Peyer's patch (tissue), 4 donors: ENCODE results near the gene TNRC6A. TPM values are rescaled to one million over a fixed set of nuclear protein-coding genes. Genes with fewer than 3 reads are reported as not detected.

Source experiments
- DNase-seq, 3 donors: peaks; one replicate each; pipeline ENCODE4 v3.0.0-alpha.2; 2017 to 2019
- H3K27ac ChIP-seq, 4 donors: fragments of 200-600 bp; sonication (generic); one replicate each; pipeline ENCODE4 v1.5.1; 2016 to 2019
- H3K27me3 ChIP-seq, 2 donors: fragments of 200-600 bp; sonication (generic); one replicate each; pipeline ENCODE4 v1.5.1; 2019
- H3K36me3 ChIP-seq, 3 donors: fragments of 200-600 bp; sonication (generic); one replicate each; pipeline ENCODE4 v1.5.1; 2016 to 2019
- H3K4me1 ChIP-seq, 4 donors: fragments of 200-600 bp; sonication (generic); one replicate each; pipeline ENCODE4 v1.5.1; 2016 to 2019
- H3K4me3 ChIP-seq, 4 donors: fragments of 200-600 bp; sonication (generic); 1 replicate in 3 of 4; 2 replicates in 1 of 4; pipeline ENCODE4 v1.5.1; 2016 to 2019; ENCODE audit warnings: mild to moderate bottlenecking in 1 of 4
- H3K9me3 ChIP-seq, 4 donors: fragments of 200-600 bp; sonication (generic); one replicate each; pipeline ENCODE4 v1.5.1; 2016 to 2019; ENCODE audit warnings: mild to moderate bottlenecking in 1 of 4
- CTCF ChIP-seq, 6 experiments: fragments of 450-650 bp in 4 of 6; fragments of 200-600 bp in 2 of 6; sonication (generic) in 1 of 6; IDR thresholded peaks; one replicate each; pipeline ENCODE4 v1.5.1; 2017 to 2019; ENCODE audit warnings: antibody characterized with exemption in 6 of 6, mild to moderate bottlenecking in 3 of 6, moderate library complexity in 1 of 6
- POLR2A ChIP-seq, 2 donors: fragments of 450-650 bp; IDR thresholded peaks; one replicate each; pipeline ENCODE4 v1.5.1; 2017; ENCODE audit warnings: antibody characterized with exemption in 2 of 2, mild to moderate bottlenecking in 2 of 2, moderate library complexity in 2 of 2
- total RNA-seq, 4 donors: library from RNA; depleted of rRNA; stranded (reverse); fragments of >200 nt; gene quantifications; one replicate each; pipeline ENCODE4 v1.1.0, GENCODE V29; 2016

The TNRC6A gene
- total RNA-seq, 4 donors from 2014 or later: 47.3 to 316 (median 85.5) TPM

GRCh38 chr16:24861461-24861860 lies 132.0 kb downstream of the TNRC6A start:
- Histone ChIP-seq H3K27me3 (no peaks in the 10 kb centered on the region), H3K9me3 (no peaks in the 10 kb centered on the region), H3K36me3 (peaks cover 0 to 7% (median 0%) of the 10 kb centered on the region in 3 donors), H3K4me1 (peaks cover 0 to 5% (median 0%) of the 10 kb centered on the region in 4 donors), H3K27ac (no peak overlapping the region), H3K4me3 (no peak overlapping the region)
- TF ChIP-seq CTCF (IDR thresholded peaks at IDR 0.05) (no peak), POLR2A (IDR thresholded peaks at IDR 0.05) (no peak)
- no peak for DNase-seq

GRCh38 chr16:24863582-24864437 lies 134.4 kb downstream of the TNRC6A start:
- Histone ChIP-seq H3K4me1 (peaks cover 0 to 5% (median 0%) of the 10 kb centered on the region in 4 donors), H3K36me3 (peaks cover 0 to 7% (median 0%) of the 10 kb centered on the region in 3 donors), H3K9me3 (no peaks in the 10 kb centered on the region), H3K27ac (no peak overlapping the region), H3K27me3 (no peaks in the 10 kb centered on the region), H3K4me3 (no peak overlapping the region)
- TF ChIP-seq CTCF (IDR thresholded peaks at IDR 0.05): no peak
- no peak for TF ChIP-seq POLR2A (IDR thresholded peaks at IDR 0.05)
- DNase-seq: no peak

- Histone ChIP-seq H3K4me1 (no peaks in the 10 kb centered on the region), H3K27me3 (no peaks in the 10 kb centered on the region), H3K9me3 (no peaks in the 10 kb centered on the region), H3K36me3 (peaks cover 0 to 9% (median 0%) of the 10 kb centered on the region in 3 donors), H3K4me3 (no peak overlapping the region), H3K27ac (no peak overlapping the region)
- no peak for TF ChIP-seq CTCF (IDR thresholded peaks at IDR 0.05)
- no peak for DNase-seq
Measured at GRCh38 chr16:24869033-24869432, 139.6 kb downstream of the TNRC6A start.

GRCh38 chr16:24871891-24872290 lies 142.4 kb downstream of the TNRC6A start:
- DNase-seq: no peak
- no peaks in the 10 kb centered on the region for H3K9me3 ChIP-seq

GRCh38 chr16:24873028-24873427 lies 143.6 kb downstream of the TNRC6A start:
- peaks cover 0 to 13% (median 0%) of the 10 kb centered on the region in 4 donors for H3K4me1 ChIP-seq
- H3K4me3 ChIP-seq: no peak overlapping the region
- no peak for DNase-seq
- peaks cover 0 to 12% (median 0%) of the 10 kb centered on the region in 3 donors for H3K36me3 ChIP-seq
- no peak overlapping the region for H3K27ac ChIP-seq
- no peaks in the 10 kb centered on the region for H3K9me3 ChIP-seq
- H3K27me3 ChIP-seq: no peaks in the 10 kb centered on the region
- TF ChIP-seq POLR2A (IDR thresholded peaks at IDR 0.05) (no peak), CTCF (IDR thresholded peaks at IDR 0.05) (no peak)

More at GRCh38 chr16:24871891-24872290, 142.4 kb downstream of the TNRC6A start:
- peaks cover 0 to 13% (median 0%) of the 10 kb centered on the region in 4 donors for H3K4me1 ChIP-seq
- no peaks in the 10 kb centered on the region for H3K27me3 ChIP-seq
- no peak for TF ChIP-seq CTCF (IDR thresholded peaks at IDR 0.05)
- no peak for TF ChIP-seq POLR2A (IDR thresholded peaks at IDR 0.05)
- H3K27ac ChIP-seq: no peak overlapping the region
- H3K4me3 ChIP-seq: no peak overlapping the region
- H3K36me3 ChIP-seq: peaks cover 0 to 9% (median 0%) of the 10 kb centered on the region in 3 donors
